ENCODE results near the gene PIGA.

Gene PIGA

DNA sequence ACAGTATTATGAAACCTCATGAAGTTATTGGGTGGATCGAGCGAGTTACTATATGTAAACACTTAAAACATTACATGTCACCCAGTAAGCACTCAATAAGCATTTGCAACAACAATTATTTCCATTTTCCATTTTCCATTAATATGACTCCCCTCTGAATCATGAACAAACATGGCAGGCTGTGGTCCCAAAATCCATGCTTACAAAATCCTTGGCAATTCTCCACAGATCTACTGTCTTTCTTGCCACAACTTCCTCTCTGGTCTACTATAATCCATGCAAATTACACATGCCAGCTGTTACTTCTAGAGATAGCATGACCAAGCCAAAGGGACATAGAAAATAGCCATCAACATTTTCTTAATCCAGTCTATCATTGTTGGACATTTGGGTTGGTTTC is 41.9 kb downstream of the PIGA start:
- TF ChIP-seq, protein P1, sequence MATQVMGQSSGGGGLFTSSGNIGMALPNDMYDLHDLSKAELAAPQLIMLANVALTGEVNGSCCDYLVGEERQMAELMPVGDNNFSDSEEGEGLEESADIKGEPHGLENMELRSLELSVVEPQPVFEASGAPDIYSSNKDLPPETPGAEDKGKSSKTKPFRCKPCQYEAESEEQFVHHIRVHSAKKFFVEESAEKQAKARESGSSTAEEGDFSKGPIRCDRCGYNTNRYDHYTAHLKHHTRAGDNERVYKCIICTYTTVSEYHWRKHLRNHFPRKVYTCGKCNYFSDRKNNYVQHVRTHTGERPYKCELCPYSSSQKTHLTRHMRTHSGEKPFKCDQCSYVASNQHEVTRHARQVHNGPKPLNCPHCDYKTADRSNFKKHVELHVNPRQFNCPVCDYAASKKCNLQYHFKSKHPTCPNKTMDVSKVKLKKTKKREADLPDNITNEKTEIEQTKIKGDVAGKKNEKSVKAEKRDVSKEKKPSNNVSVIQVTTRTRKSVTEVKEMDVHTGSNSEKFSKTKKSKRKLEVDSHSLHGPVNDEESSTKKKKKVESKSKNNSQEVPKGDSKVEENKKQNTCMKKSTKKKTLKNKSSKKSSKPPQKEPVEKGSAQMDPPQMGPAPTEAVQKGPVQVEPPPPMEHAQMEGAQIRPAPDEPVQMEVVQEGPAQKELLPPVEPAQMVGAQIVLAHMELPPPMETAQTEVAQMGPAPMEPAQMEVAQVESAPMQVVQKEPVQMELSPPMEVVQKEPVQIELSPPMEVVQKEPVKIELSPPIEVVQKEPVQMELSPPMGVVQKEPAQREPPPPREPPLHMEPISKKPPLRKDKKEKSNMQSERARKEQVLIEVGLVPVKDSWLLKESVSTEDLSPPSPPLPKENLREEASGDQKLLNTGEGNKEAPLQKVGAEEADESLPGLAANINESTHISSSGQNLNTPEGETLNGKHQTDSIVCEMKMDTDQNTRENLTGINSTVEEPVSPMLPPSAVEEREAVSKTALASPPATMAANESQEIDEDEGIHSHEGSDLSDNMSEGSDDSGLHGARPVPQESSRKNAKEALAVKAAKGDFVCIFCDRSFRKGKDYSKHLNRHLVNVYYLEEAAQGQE (IDR thresholded peaks at IDR 0.05; ENCODE audit: insufficient read depth in 1 of 2, low read depth in 2 of 2, low read length in 2 of 2) = no peak
- TF ChIP-seq SIN3A (IDR thresholded peaks at IDR 0.05; ENCODE audit: borderline replicate concordance, insufficient read depth, low read length) (no peak), FOXP2 (optimal IDR thresholded peaks at IDR 0.05; ENCODE audit: borderline replicate concordance, extremely low read depth, extremely low read length, insufficient read depth) (no peak), TAF1 (IDR thresholded peaks at IDR 0.05; ENCODE audit: borderline replicate concordance, insufficient read depth, low read length) (no peak), POLR2AphosphoS5 (IDR thresholded peaks at IDR 0.05; ENCODE audit: low read depth, low read length) (no peak)

DNA sequence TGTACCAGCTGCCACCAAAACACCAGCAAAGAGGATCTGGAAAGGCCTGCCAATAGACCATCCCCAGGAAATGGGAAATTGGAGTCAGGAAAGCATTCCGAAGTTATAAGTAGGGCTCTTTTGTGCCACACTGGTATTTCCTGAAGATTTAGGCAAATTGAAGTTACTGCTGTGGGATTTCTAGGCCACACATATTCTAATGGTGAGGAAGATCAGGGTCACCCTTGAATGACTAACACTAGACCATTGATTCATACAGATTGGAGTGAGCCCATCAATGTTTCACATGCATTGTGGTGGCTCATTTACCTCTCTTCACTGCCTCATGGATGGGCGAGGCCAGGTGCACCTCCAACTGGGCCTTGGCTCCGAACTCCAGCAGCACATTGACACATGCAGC is 42.5 kb downstream of the PIGA start:
- TF ChIP-seq, protein P1 (IDR thresholded peaks at IDR 0.05; ENCODE audit: insufficient read depth in 1 of 2, low read depth in 2 of 2, low read length in 2 of 2) = no peak
- TF ChIP-seq SIN3A (IDR thresholded peaks at IDR 0.05; ENCODE audit: borderline replicate concordance, insufficient read depth, low read length) (no peak), POLR2AphosphoS5 (IDR thresholded peaks at IDR 0.05; ENCODE audit: low read depth, low read length) (no peak), TAF1 (IDR thresholded peaks at IDR 0.05; ENCODE audit: borderline replicate concordance, insufficient read depth, low read length) (no peak), FOXP2 (optimal IDR thresholded peaks at IDR 0.05; ENCODE audit: borderline replicate concordance, extremely low read depth, extremely low read length, insufficient read depth) (no peak)

DNA sequence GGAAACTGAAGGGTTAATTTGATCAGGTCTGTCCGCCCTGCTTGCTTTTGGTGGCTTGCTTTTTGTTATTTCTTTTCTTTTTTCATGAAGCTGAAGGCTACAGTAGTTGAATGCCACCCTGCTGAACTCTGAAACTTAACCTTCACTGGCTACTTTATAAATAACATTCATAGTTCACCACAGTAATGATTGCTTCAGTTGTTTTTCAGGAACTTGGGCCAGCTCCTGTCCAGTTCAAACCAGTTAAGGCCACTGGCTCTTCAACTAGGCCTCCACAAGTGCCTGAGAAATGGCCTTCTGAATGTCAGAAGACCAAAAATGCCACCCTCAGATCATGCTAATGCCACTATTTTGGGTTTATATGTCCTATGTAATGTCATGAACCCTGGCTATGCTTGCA is 57.7 kb downstream of the PIGA start:
- TF ChIP-seq, protein P1 (IDR thresholded peaks at IDR 0.05; ENCODE audit: insufficient read depth in 1 of 2, low read depth in 2 of 2, low read length in 2 of 2) = no peak
- TF ChIP-seq FOXP2 (optimal IDR thresholded peaks at IDR 0.05; ENCODE audit: borderline replicate concordance, extremely low read depth, extremely low read length, insufficient read depth) = no peak
- TF ChIP-seq POLR2AphosphoS5 (IDR thresholded peaks at IDR 0.05; ENCODE audit: low read depth, low read length) = no peak
- TF ChIP-seq TAF1 (IDR thresholded peaks at IDR 0.05; ENCODE audit: borderline replicate concordance, insufficient read depth, low read length) = no peak
- TF ChIP-seq SIN3A (IDR thresholded peaks at IDR 0.05; ENCODE audit: borderline replicate concordance, insufficient read depth, low read length) = no peak

DNA sequence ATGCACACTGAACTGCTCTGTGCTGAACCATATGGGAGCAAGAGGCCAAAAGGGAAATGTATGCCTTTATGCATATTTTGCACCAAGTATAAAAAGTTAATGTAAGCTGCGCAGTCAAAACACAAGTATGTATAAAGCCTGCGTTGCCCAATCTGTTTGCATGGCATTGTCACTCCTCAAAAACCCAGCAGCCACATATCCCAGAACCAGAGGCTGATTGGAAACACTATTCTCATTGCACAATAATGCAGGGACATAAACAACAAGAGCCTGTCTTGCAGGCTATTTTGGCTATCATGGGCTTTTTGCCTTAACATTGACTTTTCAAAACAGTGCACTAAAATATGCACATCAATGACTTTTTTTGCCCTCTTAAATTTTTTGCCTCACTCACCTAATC is 60.4 kb downstream of the PIGA start:
- no peak for TF ChIP-seq TAF1 (IDR thresholded peaks at IDR 0.05; ENCODE audit: borderline replicate concordance, insufficient read depth, low read length)
- TF ChIP-seq POLR2AphosphoS5 (IDR thresholded peaks at IDR 0.05; ENCODE audit: low read depth, low read length) = no peak
- TF ChIP-seq FOXP2 (optimal IDR thresholded peaks at IDR 0.05; ENCODE audit: borderline replicate concordance, extremely low read depth, extremely low read length, insufficient read depth) = no peak
- TF ChIP-seq, protein P1 (IDR thresholded peaks at IDR 0.05; ENCODE audit: insufficient read depth in 1 of 2, low read depth in 2 of 2, low read length in 2 of 2) = no peak
- TF ChIP-seq SIN3A (IDR thresholded peaks at IDR 0.05; ENCODE audit: borderline replicate concordance, insufficient read depth, low read length) = no peak

DNA sequence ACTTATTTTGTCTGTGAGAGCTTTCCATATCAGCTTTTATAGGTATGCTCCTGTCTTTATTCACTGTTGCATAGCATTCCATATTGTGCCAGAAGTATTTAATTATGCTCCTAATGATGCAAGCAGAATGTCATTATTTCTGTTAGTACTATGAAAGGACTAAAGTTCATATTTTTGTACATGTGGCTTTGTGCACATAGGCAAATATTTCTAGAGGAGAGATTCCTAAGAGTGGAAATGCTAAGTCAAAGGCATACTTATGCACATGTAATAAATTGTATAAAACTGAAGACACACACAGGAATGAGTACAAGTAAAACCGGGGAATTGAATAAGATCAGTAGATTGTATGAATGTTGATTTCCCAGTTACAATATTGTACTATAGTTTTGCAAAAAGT is 63.6 kb downstream of the PIGA start:
- TF ChIP-seq POLR2AphosphoS5 (IDR thresholded peaks at IDR 0.05; ENCODE audit: low read depth, low read length) = no peak
- TF ChIP-seq TAF1 (IDR thresholded peaks at IDR 0.05; ENCODE audit: borderline replicate concordance, insufficient read depth, low read length) = no peak
- TF ChIP-seq, protein P1 (IDR thresholded peaks at IDR 0.05; ENCODE audit: insufficient read depth in 1 of 2, low read depth in 2 of 2, low read length in 2 of 2) = no peak
- TF ChIP-seq FOXP2 (optimal IDR thresholded peaks at IDR 0.05; ENCODE audit: borderline replicate concordance, extremely low read depth, extremely low read length, insufficient read depth) = no peak
- no peak for TF ChIP-seq SIN3A (IDR thresholded peaks at IDR 0.05; ENCODE audit: borderline replicate concordance, insufficient read depth, low read length)
